ENCODE data around the gene FGF12. TPM values are rescaled to one million over a fixed set of nuclear protein-coding genes. Genes with fewer than 3 reads are reported as not detected.

The FGF12 gene
- polyA plus RNA-seq, 2 donors: 1.2 to 1.5 TPM

- no peaks in the 10 kb centered on the region for H3K36me3 ChIP-seq (ENCODE audit: control insufficient read depth in 2 of 2, insufficient read depth in 2 of 2, low read length in 1 of 2)
- no peak overlapping the region for H3K4me3 ChIP-seq (ENCODE audit: low read depth in 1 of 2, low read length in 2 of 2)
- no peaks in the 10 kb centered on the region for H3K4me1 ChIP-seq (ENCODE audit: control insufficient read depth in 2 of 2, insufficient read depth in 2 of 2, low read length in 1 of 2)
- no peaks in the 10 kb centered on the region for H3K27me3 ChIP-seq (ENCODE audit: control insufficient read depth in 1 of 2, insufficient read depth in 2 of 2, low read length in 2 of 2)
- H3K9me3 ChIP-seq (ENCODE audit: control insufficient read depth in 2 of 2, insufficient read depth in 1 of 2, low read depth in 1 of 2, low read length in 1 of 2): no peaks in the 10 kb centered on the region
- 76 to 78% methylated on average over 5 of the region's 5 CpGs for WGBS, 2 donors
- no peak overlapping the region for H3K27ac ChIP-seq (ENCODE audit: low read depth in 2 of 2, low read length in 1 of 2)
Measured at GRCh38 chr3:192224634-192225155, 502.6 kb downstream of the FGF12 start.

GRCh38 chr3:192223815-192224214 is 503.5 kb downstream of the FGF12 start:
- 66 to 75% methylated on average over 2 of the region's 2 CpGs for WGBS, 2 donors

GRCh38 chr3:192220915-192221314 is 506.4 kb downstream of the FGF12 start:
- Histone ChIP-seq H3K4me3 (ENCODE audit: low read depth in 1 of 2, low read length in 2 of 2) (no peak overlapping the region), H3K36me3 (ENCODE audit: control insufficient read depth in 2 of 2, insufficient read depth in 2 of 2, low read length in 1 of 2) (no peaks in the 10 kb centered on the region), H3K9me3 (ENCODE audit: control insufficient read depth in 2 of 2, insufficient read depth in 1 of 2, low read depth in 1 of 2, low read length in 1 of 2) (no peaks in the 10 kb centered on the region), H3K27me3 (ENCODE audit: control insufficient read depth in 1 of 2, insufficient read depth in 2 of 2, low read length in 2 of 2) (no peaks in the 10 kb centered on the region), H3K4me1 (ENCODE audit: control insufficient read depth in 2 of 2, insufficient read depth in 2 of 2, low read length in 1 of 2) (no peaks in the 10 kb centered on the region), H3K27ac (ENCODE audit: low read depth in 2 of 2, low read length in 1 of 2) (no peak overlapping the region)
- WGBS, 2 donors: 94 to 98% methylated on average over 1 of the region's 1 CpG

More at GRCh38 chr3:192223815-192224214, 503.5 kb downstream of the FGF12 start:
- H3K9me3 ChIP-seq (ENCODE audit: control insufficient read depth in 2 of 2, insufficient read depth in 1 of 2, low read depth in 1 of 2, low read length in 1 of 2): no peaks in the 10 kb centered on the region
- H3K27ac ChIP-seq (ENCODE audit: low read depth in 2 of 2, low read length in 1 of 2): no peak overlapping the region
- H3K4me1 ChIP-seq (ENCODE audit: control insufficient read depth in 2 of 2, insufficient read depth in 2 of 2, low read length in 1 of 2): no peaks in the 10 kb centered on the region
- H3K36me3 ChIP-seq (ENCODE audit: control insufficient read depth in 2 of 2, insufficient read depth in 2 of 2, low read length in 1 of 2): no peaks in the 10 kb centered on the region
- H3K27me3 ChIP-seq (ENCODE audit: control insufficient read depth in 1 of 2, insufficient read depth in 2 of 2, low read length in 2 of 2): no peaks in the 10 kb centered on the region
- no peak overlapping the region for H3K4me3 ChIP-seq (ENCODE audit: low read depth in 1 of 2, low read length in 2 of 2)

GRCh38 chr3:192219926-192220325 is 507.4 kb downstream of the FGF12 start:
- Histone ChIP-seq H3K36me3 (ENCODE audit: control insufficient read depth in 2 of 2, insufficient read depth in 2 of 2, low read length in 1 of 2) (no peaks in the 10 kb centered on the region), H3K4me3 (ENCODE audit: low read depth in 1 of 2, low read length in 2 of 2) (no peak overlapping the region), H3K9me3 (ENCODE audit: control insufficient read depth in 2 of 2, insufficient read depth in 1 of 2, low read depth in 1 of 2, low read length in 1 of 2) (no peaks in the 10 kb centered on the region), H3K4me1 (ENCODE audit: control insufficient read depth in 2 of 2, insufficient read depth in 2 of 2, low read length in 1 of 2) (no peaks in the 10 kb centered on the region), H3K27ac (ENCODE audit: low read depth in 2 of 2, low read length in 1 of 2) (no peak overlapping the region), H3K27me3 (ENCODE audit: control insufficient read depth in 1 of 2, insufficient read depth in 2 of 2, low read length in 2 of 2) (no peaks in the 10 kb centered on the region)

- no peak overlapping the region for H3K4me3 ChIP-seq (ENCODE audit: low read depth in 1 of 2, low read length in 2 of 2)
- 86 to 92% methylated on average over 2 of the region's 2 CpGs for WGBS, 2 donors
- H3K27me3 ChIP-seq (ENCODE audit: control insufficient read depth in 1 of 2, insufficient read depth in 2 of 2, low read length in 2 of 2): no peaks in the 10 kb centered on the region
- H3K9me3 ChIP-seq (ENCODE audit: control insufficient read depth in 2 of 2, insufficient read depth in 1 of 2, low read depth in 1 of 2, low read length in 1 of 2): no peaks in the 10 kb centered on the region
- no peak overlapping the region for H3K27ac ChIP-seq (ENCODE audit: low read depth in 2 of 2, low read length in 1 of 2)
- no peaks in the 10 kb centered on the region for H3K36me3 ChIP-seq (ENCODE audit: control insufficient read depth in 2 of 2, insufficient read depth in 2 of 2, low read length in 1 of 2)
- no peaks in the 10 kb centered on the region for H3K4me1 ChIP-seq (ENCODE audit: control insufficient read depth in 2 of 2, insufficient read depth in 2 of 2, low read length in 1 of 2)
Measured at GRCh38 chr3:192216067-192216466, 511.3 kb downstream of the FGF12 start.

- Histone ChIP-seq H3K27me3 (ENCODE audit: control insufficient read depth in 1 of 2, insufficient read depth in 2 of 2, low read length in 2 of 2) (no peaks in the 10 kb centered on the region), H3K4me1 (ENCODE audit: control insufficient read depth in 2 of 2, insufficient read depth in 2 of 2, low read length in 1 of 2) (no peaks in the 10 kb centered on the region), H3K27ac (ENCODE audit: low read depth in 2 of 2, low read length in 1 of 2) (no peak overlapping the region), H3K4me3 (ENCODE audit: low read depth in 1 of 2, low read length in 2 of 2) (no peak overlapping the region), H3K36me3 (ENCODE audit: control insufficient read depth in 2 of 2, insufficient read depth in 2 of 2, low read length in 1 of 2) (no peaks in the 10 kb centered on the region), H3K9me3 (ENCODE audit: control insufficient read depth in 2 of 2, insufficient read depth in 1 of 2, low read depth in 1 of 2, low read length in 1 of 2) (no peaks in the 10 kb centered on the region)
- 82 to 86% methylated on average over 7 of the region's 7 CpGs for WGBS, 2 donors
Measured at GRCh38 chr3:192212979-192213378, 514.4 kb downstream of the FGF12 start.

- Histone ChIP-seq H3K27ac (ENCODE audit: low read depth in 2 of 2, low read length in 1 of 2) (no peak overlapping the region), H3K9me3 (ENCODE audit: control insufficient read depth in 2 of 2, insufficient read depth in 1 of 2, low read depth in 1 of 2, low read length in 1 of 2) (no peaks in the 10 kb centered on the region)
- 56 to 65% methylated on average over 2 of the region's 2 CpGs for WGBS, 2 donors
Measured at GRCh38 chr3:192212335-192212734, 515.0 kb downstream of the FGF12 start.

GRCh38 chr3:192207651-192208050 is 519.7 kb downstream of the FGF12 start:
- 18 to 38% methylated on average over 2 of the region's 2 CpGs for WGBS, 2 donors
- H3K4me3 ChIP-seq (ENCODE audit: low read depth in 1 of 2, low read length in 2 of 2): no peak overlapping the region
- no peaks in the 10 kb centered on the region for H3K36me3 ChIP-seq (ENCODE audit: control insufficient read depth in 2 of 2, insufficient read depth in 2 of 2, low read length in 1 of 2)
- H3K27me3 ChIP-seq (ENCODE audit: control insufficient read depth in 1 of 2, insufficient read depth in 2 of 2, low read length in 2 of 2): no peaks in the 10 kb centered on the region
- no peaks in the 10 kb centered on the region for H3K9me3 ChIP-seq (ENCODE audit: control insufficient read depth in 2 of 2, insufficient read depth in 1 of 2, low read depth in 1 of 2, low read length in 1 of 2)
- H3K4me1 ChIP-seq (ENCODE audit: control insufficient read depth in 2 of 2, insufficient read depth in 2 of 2, low read length in 1 of 2): no peaks in the 10 kb centered on the region
- H3K27ac ChIP-seq (ENCODE audit: low read depth in 2 of 2, low read length in 1 of 2): no peak overlapping the region

More at GRCh38 chr3:192212335-192212734, 515.0 kb downstream of the FGF12 start:
- H3K36me3 ChIP-seq (ENCODE audit: control insufficient read depth in 2 of 2, insufficient read depth in 2 of 2, low read length in 1 of 2): no peaks in the 10 kb centered on the region
- no peaks in the 10 kb centered on the region for H3K4me1 ChIP-seq (ENCODE audit: control insufficient read depth in 2 of 2, insufficient read depth in 2 of 2, low read length in 1 of 2)
- no peaks in the 10 kb centered on the region for H3K27me3 ChIP-seq (ENCODE audit: control insufficient read depth in 1 of 2, insufficient read depth in 2 of 2, low read length in 2 of 2)
- no peak overlapping the region for H3K4me3 ChIP-seq (ENCODE audit: low read depth in 1 of 2, low read length in 2 of 2)

GRCh38 chr3:192207239-192207638 is 520.1 kb downstream of the FGF12 start:
- H3K27me3 ChIP-seq (ENCODE audit: control insufficient read depth in 1 of 2, insufficient read depth in 2 of 2, low read length in 2 of 2): no peaks in the 10 kb centered on the region
- 47 to 56% methylated on average over 3 of the region's 3 CpGs for WGBS, 2 donors
- H3K9me3 ChIP-seq (ENCODE audit: control insufficient read depth in 2 of 2, insufficient read depth in 1 of 2, low read depth in 1 of 2, low read length in 1 of 2): no peaks in the 10 kb centered on the region
- H3K27ac ChIP-seq (ENCODE audit: low read depth in 2 of 2, low read length in 1 of 2): no peak overlapping the region
- no peak overlapping the region for H3K4me3 ChIP-seq (ENCODE audit: low read depth in 1 of 2, low read length in 2 of 2)
- no peaks in the 10 kb centered on the region for H3K36me3 ChIP-seq (ENCODE audit: control insufficient read depth in 2 of 2, insufficient read depth in 2 of 2, low read length in 1 of 2)
- H3K4me1 ChIP-seq (ENCODE audit: control insufficient read depth in 2 of 2, insufficient read depth in 2 of 2, low read length in 1 of 2): no peaks in the 10 kb centered on the region

GRCh38 chr3:192194085-192194484 is 533.3 kb downstream of the FGF12 start:
- Histone ChIP-seq H3K27me3 (ENCODE audit: control insufficient read depth in 1 of 2, insufficient read depth in 2 of 2, low read length in 2 of 2) (no peaks in the 10 kb centered on the region), H3K27ac (ENCODE audit: low read depth in 2 of 2, low read length in 1 of 2) (no peak overlapping the region), H3K4me3 (ENCODE audit: low read depth in 1 of 2, low read length in 2 of 2) (no peak overlapping the region), H3K4me1 (ENCODE audit: control insufficient read depth in 2 of 2, insufficient read depth in 2 of 2, low read length in 1 of 2) (no peaks in the 10 kb centered on the region), H3K9me3 (ENCODE audit: control insufficient read depth in 2 of 2, insufficient read depth in 1 of 2, low read depth in 1 of 2, low read length in 1 of 2) (no peaks in the 10 kb centered on the region), H3K36me3 (ENCODE audit: control insufficient read depth in 2 of 2, insufficient read depth in 2 of 2, low read length in 1 of 2) (no peaks in the 10 kb centered on the region)
